GM12875 (cell line): ENCODE data around the gene SETD7.

Experiments
- H3K4me3 ChIP-seq: one replicate; pipeline ENCODE4 v1.5.1; 2011; ENCODE audit warnings: low read depth, low read length, control low read depth
- CTCF ChIP-seq: IDR thresholded peaks from 2 replicates; pipeline ENCODE4 v1.5.1; 2011; ENCODE audit warnings: low read depth, mild to moderate bottlenecking, control low read depth, inconsistent platforms, low read length, moderate library complexity, borderline replicate concordance; ENCODE audit not compliant: insufficient read depth

Gene SETD7

GRCh38 chr4:139560406-139561104 lies 4.5 kb upstream of the SETD7 start:
- TF ChIP-seq CTCF = no peak
- no peak overlapping the region for H3K4me3 ChIP-seq

GRCh38 chr4:139559687-139560086 lies 3.7 kb upstream of the SETD7 start:
- H3K4me3 ChIP-seq = no peak overlapping the region
- TF ChIP-seq CTCF = no peak

GRCh38 chr4:139559089-139559479 lies 3.1 kb upstream of the SETD7 start:
- no peak overlapping the region for H3K4me3 ChIP-seq
- TF ChIP-seq CTCF = no peak

GRCh38 chr4:139558235-139559088 lies 2.4 kb upstream of the SETD7 start:
- no peak for TF ChIP-seq CTCF
- no peak overlapping the region for H3K4me3 ChIP-seq

GRCh38 chr4:139557556-139558110 lies 1.6 kb upstream of the SETD7 start:
- TF ChIP-seq CTCF = no peak
- no peak overlapping the region for H3K4me3 ChIP-seq

- no peak for TF ChIP-seq CTCF
- peak overlapping the region; percentile 91 for H3K4me3 ChIP-seq
These were observed 921 bp upstream of the SETD7 start for GRCh38 chr4:139556724-139557555.
